IPS-18c (cell line): ENCODE data around the gene GPR26.
"Not testable (repeated sequence)": the region's sequence is repeated elsewhere in the genome, so short reads cannot be mapped to it uniquely, and the experiment has no call there.

Experiments
- H3K4me3 ChIP-seq: 2 replicates; pipeline ENCODE4 v1.7.0; 2013; ENCODE audit warnings: low read depth, mild to moderate bottlenecking, low read length, moderate library complexity; ENCODE audit not compliant: insufficient read depth
- H3K9me3 ChIP-seq: one replicate; pipeline ENCODE4 v1.6.1; 2013; ENCODE audit warnings: mild to moderate bottlenecking, low read length, moderate library complexity; ENCODE audit not compliant: control insufficient read depth, insufficient read depth

GPR26 gene

DNA sequence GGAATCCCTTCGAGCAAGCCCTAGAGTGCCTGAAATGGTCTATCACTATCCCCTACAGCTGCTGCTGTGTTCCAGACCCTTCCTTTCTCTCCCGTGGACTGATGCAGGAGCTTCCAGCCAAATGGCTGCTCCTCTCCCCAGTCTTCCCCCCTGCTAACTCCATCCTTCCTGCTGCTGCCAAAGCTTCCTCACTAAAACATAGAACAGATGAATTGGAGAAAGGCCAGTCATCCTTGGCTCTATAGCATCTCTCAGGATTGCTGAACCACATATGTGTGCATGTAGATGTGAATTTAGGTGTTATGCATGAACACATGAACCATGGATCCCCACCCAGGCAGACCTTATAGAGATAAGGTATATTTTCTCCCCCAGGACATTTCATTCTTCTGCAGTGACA, 60.7 kb downstream of the GPR26 start:
- Histone ChIP-seq H3K4me3 (no peak overlapping the region), H3K9me3 (no peaks in the 10 kb centered on the region)

DNA sequence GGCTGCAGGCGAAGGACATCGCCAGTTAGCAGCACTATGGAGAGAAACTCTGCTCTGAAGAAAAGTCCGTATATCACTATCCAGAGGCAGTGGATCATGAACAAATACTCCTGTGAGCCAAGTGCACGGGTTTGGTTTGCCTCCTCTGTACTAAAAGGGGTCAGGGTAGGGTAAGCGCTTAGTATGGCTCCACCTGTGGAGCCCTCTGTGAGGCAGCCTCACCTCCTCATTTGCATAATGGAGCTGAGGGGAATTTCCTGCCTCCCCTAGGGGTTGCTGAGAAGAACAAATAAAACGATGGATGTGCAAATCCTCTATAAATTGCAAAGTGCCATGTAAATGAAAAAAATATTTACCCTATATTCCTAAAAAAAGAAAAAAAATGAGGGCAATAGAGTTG, 63.4 kb downstream of the GPR26 start:
- no peaks in the 10 kb centered on the region for H3K9me3 ChIP-seq
- H3K4me3 ChIP-seq: no peak overlapping the region

DNA sequence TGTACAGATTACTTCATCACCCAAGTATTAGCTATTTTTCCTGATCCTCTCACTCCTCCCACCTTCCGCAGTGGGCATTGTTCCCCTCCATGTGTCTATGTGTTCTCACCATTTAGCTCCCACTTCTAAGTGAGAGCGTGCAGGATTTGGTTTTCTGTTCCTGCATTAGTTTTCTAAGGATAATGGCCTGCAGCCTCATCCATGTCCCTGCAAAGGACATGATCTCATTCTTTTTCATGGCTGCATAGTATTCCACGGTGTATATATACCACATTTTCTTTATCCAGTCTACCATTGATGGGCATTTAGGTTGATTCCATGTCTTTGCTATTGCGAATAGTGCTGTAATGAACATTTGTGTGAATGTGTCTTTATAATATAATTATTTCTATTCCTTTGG, 70.8 kb downstream of the GPR26 start:
- not testable (repeated sequence) for H3K4me3 ChIP-seq, H3K9me3 ChIP-seq

DNA sequence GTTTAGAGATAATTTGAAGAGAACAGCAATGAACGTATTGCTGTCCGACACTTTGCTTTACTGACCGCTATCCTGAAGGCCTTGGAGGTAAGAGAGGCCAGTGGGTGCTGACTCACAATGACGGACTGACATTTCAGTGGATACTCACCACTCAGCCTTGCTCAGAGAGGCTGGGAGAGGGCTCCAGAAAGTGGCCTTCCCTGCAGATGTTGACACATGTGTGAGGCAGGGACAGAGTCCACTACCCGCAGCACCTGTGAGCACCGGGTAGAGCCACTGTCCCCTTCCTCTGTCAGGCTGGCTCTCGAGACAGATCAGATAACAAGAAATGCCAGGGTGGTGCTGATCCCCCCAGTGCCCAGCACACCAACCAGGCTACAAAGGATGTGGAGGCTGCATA, 75.0 kb downstream of the GPR26 start:
- Histone ChIP-seq H3K9me3 (no peaks in the 10 kb centered on the region), H3K4me3 (no peak overlapping the region)

DNA sequence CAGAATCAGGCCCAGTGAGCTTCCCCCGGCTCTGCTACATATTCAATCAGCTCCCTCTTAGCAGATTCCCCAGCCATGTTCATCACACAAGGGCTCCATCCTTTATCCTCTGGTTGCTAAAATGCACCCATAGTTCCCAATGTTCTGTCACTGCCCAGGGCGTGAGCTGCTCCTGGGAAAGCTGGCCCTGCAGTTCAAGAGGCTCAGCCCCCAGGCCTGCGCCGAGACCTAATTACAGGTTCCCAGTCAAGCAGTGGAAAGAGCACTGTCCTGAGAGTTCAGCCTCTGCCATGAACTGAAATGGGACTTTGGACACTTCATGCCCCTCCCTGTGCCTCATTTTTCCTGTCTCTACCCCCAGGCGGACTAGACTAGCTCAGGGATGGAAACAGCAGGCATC, 75.6 kb downstream of the GPR26 start:
- no peaks in the 10 kb centered on the region for H3K9me3 ChIP-seq
- no peak overlapping the region for H3K4me3 ChIP-seq

DNA sequence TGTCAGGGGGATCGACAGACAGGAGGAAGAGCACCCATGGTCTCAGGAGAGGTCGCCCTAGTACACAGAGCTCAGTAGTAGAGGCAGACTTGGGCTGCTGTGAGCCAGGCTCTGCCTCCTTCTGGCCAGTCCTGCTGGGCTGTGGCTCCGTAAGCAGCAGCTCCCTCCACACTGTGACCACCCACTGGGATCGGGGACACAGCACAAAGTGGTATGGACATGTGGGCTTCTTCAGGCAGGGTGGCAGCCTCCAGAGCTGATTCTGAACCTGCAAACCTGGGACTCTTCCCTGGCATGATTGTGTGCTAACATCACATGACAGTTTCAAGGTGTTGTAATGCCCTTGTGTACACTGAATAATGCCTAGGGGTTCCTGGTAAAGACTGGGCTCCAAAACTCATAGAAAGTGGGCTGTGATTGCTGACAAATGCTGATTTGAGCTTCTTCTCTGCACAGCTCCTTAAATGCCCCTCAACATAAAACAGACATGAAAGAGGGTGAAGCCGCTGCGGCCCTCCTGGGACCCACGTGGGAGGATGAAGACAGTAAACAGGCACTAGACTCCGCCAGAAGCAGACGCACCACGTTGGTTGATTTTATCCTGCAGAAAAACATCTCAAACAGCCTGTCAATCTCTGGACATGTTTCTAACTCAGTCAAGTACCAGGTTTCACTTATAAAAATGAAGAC, 76.7 kb downstream of the GPR26 start:
- H3K9me3 ChIP-seq: no peaks in the 10 kb centered on the region
- H3K4me3 ChIP-seq: no peak overlapping the region

DNA sequence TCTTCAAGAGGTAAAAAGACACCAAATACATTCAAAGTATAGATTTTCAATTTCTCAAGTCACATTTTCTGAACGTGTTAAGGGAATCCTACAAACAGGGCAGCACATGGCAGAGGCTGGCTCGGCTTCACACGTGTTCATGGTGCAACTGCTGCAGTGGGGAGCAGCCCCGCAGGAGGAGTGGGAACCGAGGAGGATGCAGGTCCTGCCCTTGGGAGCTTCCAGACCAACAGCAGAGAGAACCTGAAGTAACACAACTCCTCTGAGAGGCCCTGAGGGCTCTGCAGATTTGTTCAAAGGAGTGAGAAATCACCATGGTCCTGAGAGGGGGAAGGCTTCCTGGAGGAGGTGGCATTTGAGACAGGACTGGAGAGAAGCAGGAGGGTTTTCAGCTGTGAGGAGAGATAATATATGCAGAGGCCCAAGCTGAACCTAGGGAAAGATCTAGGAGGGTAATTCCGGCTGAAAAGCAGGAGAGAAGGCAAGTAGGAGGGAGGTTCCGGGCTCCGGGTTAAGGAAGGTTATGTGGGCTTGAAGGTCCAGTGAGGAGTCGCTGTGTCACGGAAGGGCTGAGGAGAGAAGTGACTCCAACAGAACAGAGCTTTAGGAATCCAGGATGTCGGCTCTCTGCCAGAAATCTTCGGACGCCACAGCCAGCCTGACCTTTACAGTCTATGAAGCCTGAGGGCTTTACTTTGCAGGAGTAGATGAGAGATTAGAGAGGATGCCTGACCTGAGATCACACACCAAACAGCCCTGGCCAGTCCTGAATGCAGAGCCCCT, 77.5 kb downstream of the GPR26 start:
- H3K9me3 ChIP-seq: no peaks in the 10 kb centered on the region
- H3K4me3 ChIP-seq: no peak overlapping the region

DNA sequence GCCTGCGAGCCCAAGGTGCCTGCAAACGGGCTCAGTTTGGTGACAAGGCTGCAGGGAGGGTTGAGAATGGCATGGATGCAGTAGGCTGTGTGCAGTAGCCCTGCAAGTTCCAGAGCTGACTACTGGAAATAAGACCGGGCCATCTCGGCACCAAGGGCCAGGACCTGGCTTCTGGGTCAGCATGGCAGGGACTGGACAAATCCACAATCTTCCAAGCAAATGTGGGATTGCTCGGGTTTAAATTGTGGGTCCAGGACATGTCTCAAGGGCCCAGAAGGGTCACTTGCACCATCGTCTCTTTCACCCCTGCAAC, 78.0 kb downstream of the GPR26 start:
- Histone ChIP-seq H3K4me3 (no peak overlapping the region), H3K9me3 (no peaks in the 10 kb centered on the region)
